Neural cell (in vitro differentiated cells): ENCODE measurements around the gene COP1. TPM values are rescaled to one million over a fixed set of nuclear protein-coding genes. Genes with fewer than 3 reads are reported as not detected.

Source experiments
- H2AFZ ChIP-seq: fragments of 200-600, 300-800 bp; sonication (generic), shearing (Covaris generic); 2 replicates; pipeline ENCODE4 v1.6.0; 2014; ENCODE audit warnings: low read depth, mild to moderate bottlenecking, antibody characterized with exemption, low read length, moderate library complexity
- H3F3A ChIP-seq: fragments of 200-600 bp; shearing (Covaris generic); 2 replicates; pipeline ENCODE4 v1.6.1; 2016; ENCODE audit warnings: mild to moderate bottlenecking, moderate library complexity, mixed read lengths, antibody characterized with exemption, low read length; ENCODE audit not compliant: insufficient read depth, poor library complexity, severe bottlenecking
- H3K27ac ChIP-seq: fragments of 200-600, 300-800 bp; sonication (generic), shearing (Covaris generic); 2 replicates; pipeline ENCODE4 v1.5.1; 2014; ENCODE audit warnings: mild to moderate bottlenecking, low read length, moderate library complexity
- H3K27me3 ChIP-seq: fragments of 300-800, 200-600 bp; sonication (generic), shearing (Covaris generic); 2 replicates; pipeline ENCODE4 v1.6.0; 2014; ENCODE audit warnings: mild to moderate bottlenecking, low read depth, low read length, moderate library complexity; ENCODE audit not compliant: insufficient read depth
- H3K36me3 ChIP-seq: fragments of 300-800, 200-600 bp; sonication (generic), shearing (Covaris generic); 2 replicates; pipeline ENCODE4 v1.5.1; 2014; ENCODE audit warnings: mild to moderate bottlenecking, antibody characterized with exemption, low read length, moderate library complexity; ENCODE audit not compliant: insufficient read depth
- H3K4me2 ChIP-seq: fragments of 300-800, 200-600 bp; sonication (generic), shearing (Covaris generic); 2 replicates; pipeline ENCODE4 v1.6.0; 2014; ENCODE audit warnings: mild to moderate bottlenecking, low read length
- H3K4me3 ChIP-seq: fragments of 300-800, 200-600 bp; sonication (generic), shearing (Covaris generic); 2 replicates; pipeline ENCODE4 v1.5.1; 2014; ENCODE audit warnings: mild to moderate bottlenecking, low read length, moderate library complexity
- H3K79me2 ChIP-seq: fragments of 200-600 bp; shearing (Covaris generic); replicated peaks from 2 replicates; pipeline ENCODE4 v1.6.0; 2014; ENCODE audit warnings: mild to moderate bottlenecking, low read length, moderate library complexity; ENCODE audit not compliant: insufficient read depth
- H3K9ac ChIP-seq: fragments of 300-800, 200-600 bp; sonication (generic), shearing (Covaris generic); 2 replicates; pipeline ENCODE4 v1.6.1; 2016; ENCODE audit warnings: mild to moderate bottlenecking, low read length, mixed read lengths
- H3K9me2 ChIP-seq: fragments of 200-600 bp; shearing (Covaris generic); 2 replicates; pipeline ENCODE4 v1.6.1; 2016; ENCODE audit warnings: mild to moderate bottlenecking, low read length, mixed read lengths; ENCODE audit not compliant: insufficient read depth
- H3K9me3 ChIP-seq: fragments of 200-600, 300-800 bp; sonication (generic), shearing (Covaris generic); 2 replicates; pipeline ENCODE4 v1.6.1; 2016; ENCODE audit warnings: mild to moderate bottlenecking, mixed run types, low read length, moderate library complexity, mixed read lengths
- H4K20me1 ChIP-seq: fragments of 200-600 bp; shearing (Covaris generic); 2 replicates; pipeline ENCODE4 v1.6.1; 2016; ENCODE audit warnings: mild to moderate bottlenecking, mixed run types; ENCODE audit not compliant: insufficient read depth
- CTCF ChIP-seq: fragments of 450-650 bp; IDR thresholded peaks from 2 replicates; pipeline ENCODE4 v1.5.1; 2014; ENCODE audit warnings: antibody characterized with exemption, mild to moderate bottlenecking, moderate library complexity; ENCODE audit not compliant: poor library complexity, severe bottlenecking
- EP300 ChIP-seq: fragments of 450-650 bp; conservative IDR thresholded peaks from 2 replicates; pipeline ENCODE4 v1.6.1; 2014; ENCODE audit warnings: antibody characterized with exemption, mild to moderate bottlenecking, moderate library complexity; ENCODE audit not compliant: poor library complexity, severe bottlenecking
- EZH2 ChIP-seq: fragments of 200-600, 300-800 bp; shearing (Covaris generic), sonication (generic); IDR thresholded peaks from 2 replicates; pipeline ENCODE4 v1.6.1; 2014; ENCODE audit warnings: antibody characterized with exemption, low read length, borderline replicate concordance, mild to moderate bottlenecking; ENCODE audit not compliant: insufficient read depth, poor library complexity, severe bottlenecking
- MXI1 ChIP-seq: fragments of 450-650 bp; conservative IDR thresholded peaks from 2 replicates; pipeline ENCODE4 v1.6.1; 2014; ENCODE audit warnings: antibody characterized with exemption, mild to moderate bottlenecking; ENCODE audit not compliant: poor library complexity, severe bottlenecking
- POLR2AphosphoS5 ChIP-seq: IDR thresholded peaks from 2 replicates; pipeline ENCODE4 v1.6.1; 2012
- RAD21 ChIP-seq: fragments of 450-650 bp; conservative IDR thresholded peaks from 2 replicates; pipeline ENCODE4 v1.6.1; 2014; ENCODE audit warnings: antibody characterized with exemption, mild to moderate bottlenecking, moderate library complexity
- REST ChIP-seq: IDR thresholded peaks from 2 replicates; pipeline ENCODE4 v1.6.1; 2012; ENCODE audit warnings: borderline replicate concordance
- SMC3 ChIP-seq: fragments of 450-650 bp; conservative IDR thresholded peaks from 2 replicates; pipeline ENCODE4 v1.6.1; 2014; ENCODE audit warnings: antibody characterized with exemption, mild to moderate bottlenecking, moderate library complexity; ENCODE audit not compliant: poor library complexity
- TAF1 ChIP-seq: IDR thresholded peaks from 2 replicates; pipeline ENCODE4 v1.6.1; 2012; ENCODE audit warnings: low read depth
- polyA plus RNA-seq: library from polyadenylated mRNA; depleted of rRNA; stranded (reverse); fragments of >200 nt; gene quantifications from 2 replicates; pipeline ENCODE4 v1.2.3, GENCODE V29; 2014

The COP1 gene
- polyA plus RNA-seq, 1 donor from 2014 or later, result 72.3 TPM

- H3K36me3 ChIP-seq, result peaks cover 7% of the 10 kb centered on the region
- peaks cover 4% of the 10 kb centered on the region for H3K9me3 ChIP-seq
- H2AFZ ChIP-seq, result no peak overlapping the region
- H3K9ac ChIP-seq, result no peak overlapping the region
- H3K27ac ChIP-seq, result no peak overlapping the region
- H4K20me1 ChIP-seq, result no peaks in the 10 kb centered on the region
- no peak for TF ChIP-seq EZH2
- no peak for TF ChIP-seq REST
- no peak for TF ChIP-seq CTCF
- TF ChIP-seq RAD21, result no peak
- TF ChIP-seq EP300, result no peak
- no peak for TF ChIP-seq MXI1
- no peak for TF ChIP-seq SMC3
- TF ChIP-seq TAF1, result no peak
- no peak for TF ChIP-seq POLR2AphosphoS5
- H3F3A ChIP-seq, result no peaks in the 10 kb centered on the region
- no peak overlapping the region for H3K4me2 ChIP-seq
- H3K79me2 ChIP-seq, result no peaks in the 10 kb centered on the region
- no peak overlapping the region for H3K4me3 ChIP-seq
- H3K27me3 ChIP-seq, result no peaks in the 10 kb centered on the region
- no peaks in the 10 kb centered on the region for H3K9me2 ChIP-seq
Measured at GRCh38 chr1:175978476-175978875, 228.6 kb downstream of the COP1 start.

- Histone ChIP-seq H3F3A (no peaks in the 10 kb centered on the region), H3K9ac (no peak overlapping the region), H3K9me3 (no peaks in the 10 kb centered on the region), H3K36me3 (peaks cover 7% of the 10 kb centered on the region), H3K4me3 (no peak overlapping the region), H3K27ac (no peak overlapping the region), H3K79me2 (no peaks in the 10 kb centered on the region), H3K27me3 (no peaks in the 10 kb centered on the region), H3K9me2 (no peaks in the 10 kb centered on the region), H4K20me1 (no peaks in the 10 kb centered on the region), H2AFZ (no peak overlapping the region), H3K4me2 (no peak overlapping the region)
- TF ChIP-seq POLR2AphosphoS5, result no peak
- no peak for TF ChIP-seq TAF1
- TF ChIP-seq EP300, result no peak
- TF ChIP-seq EZH2, result no peak
- no peak for TF ChIP-seq SMC3
- TF ChIP-seq REST, result no peak
- no peak for TF ChIP-seq RAD21
Measured at GRCh38 chr1:175976865-175977642, 230.0 kb downstream of the COP1 start.
